Measurements from ENCODE around the gene NMT1. TPM values are rescaled to one million over a fixed set of nuclear protein-coding genes. Genes with fewer than 3 reads are reported as not detected.
A peak's percentile ranks its signal among the peaks of the same experiment; 100 is the strongest.

NMT1 gene
- total RNA-seq, 1 experiment from 2014 or later: 152 TPM

GRCh38 chr17:45021607-45022287, 39.4 kb upstream of the NMT1 start (continued):
- no peak for TF ChIP-seq OVOL2 (CRISPR knock-in tag; IDR thresholded peaks at IDR 0.05; ENCODE audit: borderline replicate concordance)
- TF ChIP-seq CTCF (IDR thresholded peaks at IDR 0.05): peak; percentile 85
- TF ChIP-seq, protein P1, sequence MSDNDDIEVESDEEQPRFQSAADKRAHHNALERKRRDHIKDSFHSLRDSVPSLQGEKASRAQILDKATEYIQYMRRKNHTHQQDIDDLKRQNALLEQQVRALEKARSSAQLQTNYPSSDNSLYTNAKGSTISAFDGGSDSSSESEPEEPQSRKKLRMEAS (CRISPR knock-in tag; IDR thresholded peaks at IDR 0.05): peak; percentile 43; the same call in 1 of the 2 replicates
- TF ChIP-seq, protein P2, sequence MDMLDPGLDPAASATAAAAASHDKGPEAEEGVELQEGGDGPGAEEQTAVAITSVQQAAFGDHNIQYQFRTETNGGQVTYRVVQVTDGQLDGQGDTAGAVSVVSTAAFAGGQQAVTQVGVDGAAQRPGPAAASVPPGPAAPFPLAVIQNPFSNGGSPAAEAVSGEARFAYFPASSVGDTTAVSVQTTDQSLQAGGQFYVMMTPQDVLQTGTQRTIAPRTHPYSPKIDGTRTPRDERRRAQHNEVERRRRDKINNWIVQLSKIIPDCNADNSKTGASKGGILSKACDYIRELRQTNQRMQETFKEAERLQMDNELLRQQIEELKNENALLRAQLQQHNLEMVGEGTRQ (CRISPR knock-in tag; IDR thresholded peaks at IDR 0.05): no peak
- TF ChIP-seq, protein P3, sequence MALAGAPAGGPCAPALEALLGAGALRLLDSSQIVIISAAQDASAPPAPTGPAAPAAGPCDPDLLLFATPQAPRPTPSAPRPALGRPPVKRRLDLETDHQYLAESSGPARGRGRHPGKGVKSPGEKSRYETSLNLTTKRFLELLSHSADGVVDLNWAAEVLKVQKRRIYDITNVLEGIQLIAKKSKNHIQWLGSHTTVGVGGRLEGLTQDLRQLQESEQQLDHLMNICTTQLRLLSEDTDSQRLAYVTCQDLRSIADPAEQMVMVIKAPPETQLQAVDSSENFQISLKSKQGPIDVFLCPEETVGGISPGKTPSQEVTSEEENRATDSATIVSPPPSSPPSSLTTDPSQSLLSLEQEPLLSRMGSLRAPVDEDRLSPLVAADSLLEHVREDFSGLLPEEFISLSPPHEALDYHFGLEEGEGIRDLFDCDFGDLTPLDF (CRISPR knock-in tag; IDR thresholded peaks at IDR 0.05): no peak
- TF ChIP-seq MXD4 (CRISPR knock-in tag; IDR thresholded peaks at IDR 0.05; ENCODE audit: borderline replicate concordance): no peak
- TF ChIP-seq FOXP1 (CRISPR knock-in tag; IDR thresholded peaks at IDR 0.05; ENCODE audit: borderline replicate concordance): 0 out of 2 replicates have a peak, but pooled peaks have one; percentile 67
- TF ChIP-seq ZNF396 (CRISPR knock-in tag; IDR thresholded peaks at IDR 0.05; ENCODE audit: borderline replicate concordance): no peak
- peak; percentile 99 for TF ChIP-seq ZNF423 (CRISPR knock-in tag; IDR thresholded peaks at IDR 0.05)
- TF ChIP-seq ZNF232 (CRISPR knock-in tag; IDR thresholded peaks at IDR 0.05): no peak
- peak; percentile 47; the same call in 1 of the 2 replicates for TF ChIP-seq SP1 (CRISPR knock-in tag; conservative IDR thresholded peaks at IDR 0.05)
- peak; percentile 24; the same call in 1 of the 2 replicates for TF ChIP-seq ZNF263 (CRISPR knock-in tag; IDR thresholded peaks at IDR 0.05; ENCODE audit: low read depth)
- TF ChIP-seq, protein P4, sequence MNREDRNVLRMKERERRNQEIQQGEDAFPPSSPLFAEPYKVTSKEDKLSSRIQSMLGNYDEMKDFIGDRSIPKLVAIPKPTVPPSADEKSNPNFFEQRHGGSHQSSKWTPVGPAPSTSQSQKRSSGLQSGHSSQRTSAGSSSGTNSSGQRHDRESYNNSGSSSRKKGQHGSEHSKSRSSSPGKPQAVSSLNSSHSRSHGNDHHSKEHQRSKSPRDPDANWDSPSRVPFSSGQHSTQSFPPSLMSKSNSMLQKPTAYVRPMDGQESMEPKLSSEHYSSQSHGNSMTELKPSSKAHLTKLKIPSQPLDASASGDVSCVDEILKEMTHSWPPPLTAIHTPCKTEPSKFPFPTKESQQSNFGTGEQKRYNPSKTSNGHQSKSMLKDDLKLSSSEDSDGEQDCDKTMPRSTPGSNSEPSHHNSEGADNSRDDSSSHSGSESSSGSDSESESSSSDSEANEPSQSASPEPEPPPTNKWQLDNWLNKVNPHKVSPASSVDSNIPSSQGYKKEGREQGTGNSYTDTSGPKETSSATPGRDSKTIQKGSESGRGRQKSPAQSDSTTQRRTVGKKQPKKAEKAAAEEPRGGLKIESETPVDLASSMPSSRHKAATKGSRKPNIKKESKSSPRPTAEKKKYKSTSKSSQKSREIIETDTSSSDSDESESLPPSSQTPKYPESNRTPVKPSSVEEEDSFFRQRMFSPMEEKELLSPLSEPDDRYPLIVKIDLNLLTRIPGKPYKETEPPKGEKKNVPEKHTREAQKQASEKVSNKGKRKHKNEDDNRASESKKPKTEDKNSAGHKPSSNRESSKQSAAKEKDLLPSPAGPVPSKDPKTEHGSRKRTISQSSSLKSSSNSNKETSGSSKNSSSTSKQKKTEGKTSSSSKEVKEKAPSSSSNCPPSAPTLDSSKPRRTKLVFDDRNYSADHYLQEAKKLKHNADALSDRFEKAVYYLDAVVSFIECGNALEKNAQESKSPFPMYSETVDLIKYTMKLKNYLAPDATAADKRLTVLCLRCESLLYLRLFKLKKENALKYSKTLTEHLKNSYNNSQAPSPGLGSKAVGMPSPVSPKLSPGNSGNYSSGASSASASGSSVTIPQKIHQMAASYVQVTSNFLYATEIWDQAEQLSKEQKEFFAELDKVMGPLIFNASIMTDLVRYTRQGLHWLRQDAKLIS (CRISPR knock-in tag; IDR thresholded peaks at IDR 0.05; ENCODE audit: borderline replicate concordance): no peak
- TF ChIP-seq, protein P5, sequence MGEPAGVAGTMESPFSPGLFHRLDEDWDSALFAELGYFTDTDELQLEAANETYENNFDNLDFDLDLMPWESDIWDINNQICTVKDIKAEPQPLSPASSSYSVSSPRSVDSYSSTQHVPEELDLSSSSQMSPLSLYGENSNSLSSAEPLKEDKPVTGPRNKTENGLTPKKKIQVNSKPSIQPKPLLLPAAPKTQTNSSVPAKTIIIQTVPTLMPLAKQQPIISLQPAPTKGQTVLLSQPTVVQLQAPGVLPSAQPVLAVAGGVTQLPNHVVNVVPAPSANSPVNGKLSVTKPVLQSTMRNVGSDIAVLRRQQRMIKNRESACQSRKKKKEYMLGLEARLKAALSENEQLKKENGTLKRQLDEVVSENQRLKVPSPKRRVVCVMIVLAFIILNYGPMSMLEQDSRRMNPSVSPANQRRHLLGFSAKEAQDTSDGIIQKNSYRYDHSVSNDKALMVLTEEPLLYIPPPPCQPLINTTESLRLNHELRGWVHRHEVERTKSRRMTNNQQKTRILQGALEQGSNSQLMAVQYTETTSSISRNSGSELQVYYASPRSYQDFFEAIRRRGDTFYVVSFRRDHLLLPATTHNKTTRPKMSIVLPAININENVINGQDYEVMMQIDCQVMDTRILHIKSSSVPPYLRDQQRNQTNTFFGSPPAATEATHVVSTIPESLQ (CRISPR knock-in tag; IDR thresholded peaks at IDR 0.05): no peak

DNA sequence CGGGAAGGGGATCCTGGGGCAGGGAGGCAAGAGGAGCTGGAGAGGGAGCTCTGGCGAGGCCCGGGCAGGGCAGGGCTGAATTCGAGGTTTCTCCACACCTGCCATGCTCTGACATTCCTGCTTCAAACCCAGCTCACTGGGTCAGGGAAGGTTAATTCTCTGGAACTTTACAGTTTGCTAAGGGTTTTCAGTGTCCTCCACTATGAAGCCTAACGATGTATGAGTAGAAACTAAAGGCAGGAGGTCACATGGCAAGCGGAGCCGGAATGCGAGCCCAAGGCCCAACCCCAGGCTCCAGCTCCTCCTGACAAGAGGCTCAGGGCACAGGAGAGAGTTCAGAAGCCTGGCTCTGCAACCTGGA, 38.8 kb upstream of the NMT1 start:
- TF ChIP-seq SMAD3 (CRISPR knock-in tag; IDR thresholded peaks at IDR 0.05; ENCODE audit: borderline replicate concordance) (no peak), SP1 (CRISPR knock-in tag; conservative IDR thresholded peaks at IDR 0.05) (0 out of 2 replicates have a peak, but pooled peaks have one; percentile 0)
- Mint-ChIP-seq H3K36me3 (peaks cover 10% of the 10 kb centered on the region; the same call in 1 of the 2 replicates), H3K4me3 (no peak overlapping the region), H3K4me1 (peaks cover 27% of the 10 kb centered on the region), H3K27ac (no peak overlapping the region), H3K27me3 (ENCODE audit: low read depth) (peaks cover 39% of the 10 kb centered on the region), H3K9me3 (no peaks in the 10 kb centered on the region)
- ATAC-seq: no peak
- no peak for DNase-seq (ENCODE audit: low spot score)
- ChIA-PET CTCF (interaction anchor here (0.8 to 8.0 kb wide), 27 partner anchors 9 to 269 kb away, joined by 3 to 177 read pairs (median 7); partner anchors contain the start of genes ACBD4, C1QL1, GFAP and NMT1), POLR2A (interaction anchor here (1.0 to 1.9 kb wide), 2 partner anchors 39 to 126 kb away, joined by 3 to 5 read pairs; partner anchors contain the start of genes HEXIM1 and NMT1)
